IMR-90 (cell line): Measurements from ENCODE around the gene GNG5. TPM values are rescaled to one million over a fixed set of nuclear protein-coding genes. Genes with fewer than 3 reads are reported as not detected.
A peak's percentile ranks its signal among the peaks of the same experiment; 100 is the strongest.

ENCODE experiments used
- ATAC-seq: fragments of 200-7000 bp; cut with Tn5 transposase; 2 replicates; pipeline ENCODE4 v1.9.1; 2020; ENCODE audit warnings: low read depth, mild to moderate bottlenecking, moderate library complexity
- BruUV-seq: library from RNA; stranded (reverse); fragments of 400-500 nt; replicated peaks from 2 replicates; lab custom pipeline; 2021; lab: Mats Ljungman, UMichigan
- CTCF ChIA-PET: fragments of 300-600 bp; formaldehyde crosslinking; extraction: SDS; loops from one replicate; lab custom pipeline; 2021; ENCODE audit warnings: antibody characterized with exemption; lab: Yijun Ruan, JAX
- POLR2A ChIA-PET: fragments of 300-600 bp; sonication (Branson Sonifier 250); formaldehyde crosslinking; loops from one replicate; lab custom pipeline; 2022; ENCODE audit warnings: antibody characterized with exemption; ENCODE audit not compliant: unreplicated experiment; lab: Charles Lee
- DNase-seq: peaks from one replicate; pipeline ENCODE4 v3.0.0; 2013
- H2AFZ ChIP-seq: replicated peaks from 2 replicates; pipeline ENCODE3; 2013; ENCODE audit warnings: low read length, mild to moderate bottlenecking; ENCODE audit not compliant: poor library complexity
- H2AK5ac ChIP-seq: 2 replicates; pipeline ENCODE4 v1.6.1; 2013; ENCODE audit warnings: low read depth, low read length, inconsistent platforms
- H2AK9ac ChIP-seq: replicated peaks from 2 replicates; pipeline ENCODE3; 2013; ENCODE audit warnings: mild to moderate bottlenecking, low read depth, low read length, moderate library complexity; ENCODE audit not compliant: poor library complexity
- H2BK120ac ChIP-seq: 2 replicates; pipeline ENCODE4 v1.6.1; 2013; ENCODE audit warnings: low read depth, low read length, inconsistent platforms
- H2BK15ac ChIP-seq: 3 replicates; pipeline ENCODE4 v1.6.1; 2013; ENCODE audit warnings: low read depth, low read length, inconsistent platforms
- H2BK20ac ChIP-seq: 2 replicates; pipeline ENCODE4 v1.6.1; 2013; ENCODE audit warnings: low read depth, mild to moderate bottlenecking, inconsistent platforms, low read length, moderate library complexity
- H2BK5ac ChIP-seq: 2 replicates; pipeline ENCODE4 v1.6.1; 2013; ENCODE audit warnings: mild to moderate bottlenecking, low read depth, low read length, inconsistent platforms; ENCODE audit not compliant: poor library complexity, severe bottlenecking
- H3K14ac ChIP-seq: replicated peaks from 2 replicates; pipeline ENCODE4 v1.6.1; 2013; ENCODE audit warnings: low read depth, low read length, inconsistent platforms
- H3K18ac ChIP-seq: 2 replicates; pipeline ENCODE4 v1.6.1; 2013; ENCODE audit warnings: low read depth, low read length, control low read depth
- H3K23ac ChIP-seq: 2 replicates; pipeline ENCODE4 v1.6.1; 2013; ENCODE audit warnings: low read depth, low read length, inconsistent platforms
- H3K27ac ChIP-seq: 2 replicates; pipeline ENCODE4 v1.5.1; 2013; ENCODE audit warnings: mild to moderate bottlenecking, control low read depth, low read length; ENCODE audit not compliant: insufficient read depth
- H3K27me3 ChIP-seq: 2 replicates; pipeline ENCODE4 v1.6.1; 2013; ENCODE audit warnings: low read length; ENCODE audit not compliant: control insufficient read depth, insufficient read depth
- H3K36me3 ChIP-seq: 2 replicates; pipeline ENCODE4 v1.6.1; 2013; ENCODE audit warnings: low read length, mixed read lengths; ENCODE audit not compliant: control insufficient read depth, insufficient read depth
- H3K4ac ChIP-seq: 2 replicates; pipeline ENCODE4 v1.6.1; 2013; ENCODE audit warnings: low read depth, low read length, inconsistent platforms
- H3K4me1 ChIP-seq: 2 replicates; pipeline ENCODE4 v1.6.1; 2013; ENCODE audit warnings: low read length, mixed read lengths; ENCODE audit not compliant: control insufficient read depth, insufficient read depth
- H3K4me2 ChIP-seq: 2 replicates; pipeline ENCODE4 v1.6.1; 2013; ENCODE audit warnings: low read depth, mild to moderate bottlenecking, control low read depth, low read length, moderate library complexity
- H3K4me3 ChIP-seq: 2 replicates; pipeline ENCODE4 v1.5.1; 2013; ENCODE audit warnings: low read depth, mild to moderate bottlenecking, control low read depth, low read length, moderate library complexity; ENCODE audit not compliant: insufficient read depth
- H3K56ac ChIP-seq: 2 replicates; pipeline ENCODE4 v1.6.1; 2013; ENCODE audit warnings: low read length, inconsistent platforms; ENCODE audit not compliant: insufficient read depth; ENCODE audit errors: extremely low read depth
- H3K79me1 ChIP-seq, 2 experiments: 2 replicates each; pipeline ENCODE4 v1.6.1; 2013; ENCODE audit warnings: low read length in 2 of 2, inconsistent platforms in 1 of 2, low read depth in 1 of 2
- H3K9ac ChIP-seq: 2 replicates; pipeline ENCODE4 v1.6.1; 2013; ENCODE audit warnings: low read depth, low read length, control low read depth
- H3K9me1 ChIP-seq: 2 replicates; pipeline ENCODE4 v1.6.1; 2013; ENCODE audit warnings: low read length, inconsistent platforms; ENCODE audit not compliant: insufficient read depth
- H3K9me3 ChIP-seq: 2 replicates; pipeline ENCODE4 v1.6.1; 2013; ENCODE audit warnings: low read length; ENCODE audit not compliant: control insufficient read depth, insufficient read depth
- H4K20me1 ChIP-seq: 2 replicates; pipeline ENCODE4 v1.6.1; 2013; ENCODE audit warnings: low read length, inconsistent platforms; ENCODE audit not compliant: insufficient read depth
- H4K5ac ChIP-seq: 2 replicates; pipeline ENCODE4 v1.6.1; 2013; ENCODE audit warnings: mild to moderate bottlenecking, low read depth, low read length, control low read depth
- H4K8ac ChIP-seq, 2 experiments: 2 replicates each; pipeline ENCODE4 v1.6.1; 2013; ENCODE audit warnings: low read depth in 2 of 2, low read length in 2 of 2, control low read depth in 1 of 2, inconsistent platforms in 1 of 2
- H4K91ac ChIP-seq: 2 replicates; pipeline ENCODE4 v1.6.1; 2013; ENCODE audit warnings: low read depth, low read length, inconsistent platforms; ENCODE audit not compliant: insufficient read depth
- FOS ChIP-seq: fragments of 150-350 bp; IDR thresholded peaks from 2 replicates; pipeline ENCODE4 v1.6.1; 2016; ENCODE audit warnings: low read depth, low read length
- MXI1 ChIP-seq: IDR thresholded peaks from 2 replicates; pipeline ENCODE4 v1.6.1; 2012; ENCODE audit warnings: low read depth, mild to moderate bottlenecking, low read length, moderate library complexity, borderline replicate concordance
- WGBS, 2 experiments: methylation state at CpG; one replicate each; pipeline versions ENCODE4 v1.1.5 to v1.1.7; 2013; ENCODE audit warnings: missing lambda C conversion rate in 2 of 2; ENCODE audit not compliant: insufficient read length in 1 of 2; ENCODE audit errors: extremely low coverage in 2 of 2; 5-methylcytosine and 5-hydroxymethylcytosine counted together
- dilution Hi-C: fragments of 300-500 bp; cut with HindIII; formaldehyde crosslinking; loops from one replicate; pipeline ENCODE4 v1.14.3; 2018; ENCODE audit warnings: low sequenced_read_pairs; ENCODE audit not compliant: unreplicated experiment
- in situ Hi-C: fragments of 300-500 bp; cut with MboI; formaldehyde crosslinking; loops from 3 replicates; pipeline ENCODE4 v1.14.3; 2019; ENCODE audit warnings: low sequenced_read_pairs, inconsistent platforms, mixed read lengths
- intact Hi-C: fragments of 100-400 bp; cut with micrococcal nuclease; formaldehyde crosslinking; loops from 2 replicates; pipeline ENCODE4 v1.10.0; 2022
- polyA plus RNA-seq, 3 experiments: library from polyadenylated mRNA; depleted of rRNA; stranded (reverse); fragments of >200 nt; gene quantifications; 2 replicates each; pipeline ENCODE4 v1.2.3, GENCODE V29; 2012; ENCODE audit warnings: low replicate concordance in 1 of 3
- total RNA-seq: library from RNA; depleted of rRNA; stranded (reverse); fragments of >200 nt; gene quantifications from 2 replicates; pipeline ENCODE4 v1.2.3, GENCODE V29; 2012

Gene GNG5
- total and polyA plus RNA-seq, 2 of the 4 experiments (the other 2 are of a cell fraction): 36.4 to 128 TPM

- Histone ChIP-seq H3K56ac (peak overlapping the region; percentile 97), H2AFZ (peak overlapping the region; percentile 87), H3K4me3 (peak overlapping the region; percentile 92), H4K20me1 (peaks cover 43% of the 10 kb centered on the region), H2BK120ac (peak overlapping the region; percentile 62), H3K4me1 (peaks cover 6% of the 10 kb centered on the region; the same call in 1 of the 2 replicates), H2BK5ac (peak overlapping the region; percentile 85), H2BK15ac (peak overlapping the region; percentile 50; the same call in 2 of the 3 replicates), H2AK9ac (peak overlapping the region; percentile 92), H3K79me1 (peaks cover 5 to 31% of the 10 kb centered on the region in 2 experiments; a peak in 3 of 4 replicates), H2BK20ac (no peak overlapping the region), H4K5ac (peak overlapping the region; percentile 78; the same call in 1 of the 2 replicates), H3K23ac (peak overlapping the region; percentile 86), H3K4me2 (peak overlapping the region; percentile 97), H4K91ac (peak overlapping the region; percentile 90), H3K18ac (peak overlapping the region; percentile 66), H3K27me3 (no peaks in the 10 kb centered on the region), H3K9ac (peak overlapping the region; percentile 97), H3K27ac (peak overlapping the region; percentile 95), H3K14ac (peak overlapping the region; percentile 77), H3K36me3 (peaks cover 2% of the 10 kb centered on the region; the same call in 1 of the 2 replicates), H3K9me3 (no peaks in the 10 kb centered on the region), H3K9me1 (no peaks in the 10 kb centered on the region; the same call in 1 of the 2 replicates), H3K4ac (peak overlapping the region; percentile 88), H2AK5ac (peak overlapping the region; percentile 79; the same call in 1 of the 2 replicates), H4K8ac (peak overlapping the region; percentile 40 to 91)
- DNase-seq (peak; percentile 42), ATAC-seq (peak; percentile 59)
- intact Hi-C loops (loop anchor here (1.0 to 5.0 kb wide), 4 partner anchors 69 to 363 kb away; partner anchors contain the start of genes CTBS and PRKACB), in situ Hi-C loops (no loop called here), dilution Hi-C loops (no loop called here)
- ChIA-PET POLR2A (interaction anchor here (0.5 to 1.5 kb wide), 5 partner anchors 21 to 302 kb away, joined by 3 to 10 read pairs (median 5); partner anchors contain the start of gene CTBS), CTCF (interaction anchor here (1.4 kb wide), 1 partner anchor 100 kb away, joined by 3 read pairs; no protein-coding TSS in a partner anchor)
- no TSS peak for BruUV-seq
- WGBS, 2 experiments: 0% methylated on average over 17 of the region's 47 CpGs; no CpG with 5 or more reads in 1 of the 2 experiments
- TF ChIP-seq MXI1: peak; percentile 76; the same call in 1 of the 2 replicates
- no peak for TF ChIP-seq FOS
Observed at GRCh38 chr1:84505493-84506001, 834 bp downstream of the GNG5 start.
